Stimulated activated CD4-positive, alpha-beta T cell treated with anti-CD3 and anti-CD28 coated beads, Interleukin-2, amount 100 ng/mL, for 48 hours (primary cell): Measurements from ENCODE around the gene PSAPL1.

Source experiments
- DNase-seq, 2 donors: peaks; one replicate each; pipeline ENCODE4 v3.0.0-alpha.2; 2020

Gene PSAPL1

DNA sequence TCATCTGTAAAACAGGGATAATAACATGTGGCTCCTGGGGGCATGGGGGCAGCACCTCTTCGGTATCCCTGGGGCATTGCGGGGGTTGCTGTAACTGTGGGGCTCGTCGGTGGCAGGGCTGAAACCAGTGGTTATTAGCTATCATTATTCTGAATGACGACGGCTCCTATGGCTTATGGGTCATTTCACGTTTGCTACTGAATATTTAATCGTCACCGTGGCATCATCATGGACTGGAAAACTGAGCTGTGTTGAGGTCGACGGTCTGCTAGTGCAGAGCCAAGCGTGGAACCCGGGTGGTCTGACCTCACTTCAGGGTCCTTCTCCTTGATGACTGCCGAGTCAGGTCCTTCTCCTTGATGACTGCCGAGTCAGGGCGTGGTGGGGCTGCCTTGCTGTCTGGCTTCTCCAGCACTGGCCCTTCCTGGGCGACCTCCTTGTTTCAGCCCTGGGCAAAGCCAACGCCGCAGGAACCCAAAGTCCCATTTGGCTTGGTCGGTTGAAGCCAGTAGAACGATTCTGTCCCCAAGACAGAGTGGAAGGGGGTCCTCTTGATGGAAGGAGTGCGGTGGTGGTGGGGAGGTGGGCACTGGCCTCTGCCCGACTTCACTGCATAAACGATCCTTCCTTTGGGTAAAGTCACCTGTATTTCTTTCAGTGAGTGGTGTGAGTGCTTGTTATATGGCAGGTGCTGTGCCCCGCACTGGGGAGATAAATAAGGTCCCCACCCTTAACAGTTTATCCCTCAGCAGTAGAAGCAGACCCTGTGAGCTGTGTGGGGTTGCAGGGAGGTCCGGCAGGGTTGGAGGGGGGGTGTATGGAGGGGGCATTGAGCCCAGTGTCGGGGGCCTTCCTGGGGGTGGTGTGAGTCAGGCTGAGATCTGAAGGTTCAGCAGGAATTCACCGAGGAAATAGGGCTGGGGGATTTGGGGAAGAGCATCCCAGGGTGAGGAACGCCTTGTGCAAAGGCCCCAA lies 40.8 kb downstream of the PSAPL1 start:
- no peak for DNase-seq

GRCh38 chr4:7392438-7393421 lies 42.0 kb downstream of the PSAPL1 start:
- DNase-seq = no peak

DNA sequence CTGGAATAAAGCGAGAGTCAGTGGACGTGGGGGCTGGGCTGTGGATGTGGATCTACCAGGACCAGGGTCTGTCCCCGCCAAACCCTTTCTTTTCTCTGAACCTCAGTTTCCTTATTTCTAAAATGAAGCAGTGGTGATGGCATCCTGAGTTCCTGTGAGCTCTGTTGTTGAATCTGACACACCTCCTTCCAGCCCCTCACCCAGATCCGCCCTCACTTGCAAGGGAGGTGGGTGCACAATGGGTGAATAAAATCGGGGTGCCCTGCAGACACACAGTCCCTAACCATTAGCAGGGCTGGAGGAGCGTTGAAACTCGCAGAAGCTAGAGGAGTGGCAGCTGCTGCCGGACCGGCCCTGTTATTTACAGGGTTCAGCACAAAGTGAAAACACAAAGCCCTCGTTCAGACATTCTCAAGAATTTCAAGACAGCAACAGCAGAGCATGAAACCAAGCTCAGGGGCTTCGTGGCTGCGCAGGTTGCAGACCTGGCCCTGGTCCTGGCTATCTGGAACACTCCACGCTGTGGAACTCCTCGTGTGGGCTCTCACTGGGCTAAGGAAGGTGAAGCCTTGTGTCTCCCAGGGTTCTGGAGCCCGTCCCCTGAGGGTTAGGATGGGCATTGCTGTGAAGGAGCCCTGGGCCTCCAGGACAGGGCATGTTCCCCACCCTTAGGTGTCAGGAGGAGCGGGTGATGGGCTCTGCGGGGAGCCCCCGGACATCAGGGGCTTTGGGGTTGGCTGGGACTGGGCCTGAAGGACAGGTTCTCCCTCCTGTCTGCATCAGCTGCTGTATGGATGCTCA lies 42.9 kb downstream of the PSAPL1 start:
- DNase-seq = no peak

DNA sequence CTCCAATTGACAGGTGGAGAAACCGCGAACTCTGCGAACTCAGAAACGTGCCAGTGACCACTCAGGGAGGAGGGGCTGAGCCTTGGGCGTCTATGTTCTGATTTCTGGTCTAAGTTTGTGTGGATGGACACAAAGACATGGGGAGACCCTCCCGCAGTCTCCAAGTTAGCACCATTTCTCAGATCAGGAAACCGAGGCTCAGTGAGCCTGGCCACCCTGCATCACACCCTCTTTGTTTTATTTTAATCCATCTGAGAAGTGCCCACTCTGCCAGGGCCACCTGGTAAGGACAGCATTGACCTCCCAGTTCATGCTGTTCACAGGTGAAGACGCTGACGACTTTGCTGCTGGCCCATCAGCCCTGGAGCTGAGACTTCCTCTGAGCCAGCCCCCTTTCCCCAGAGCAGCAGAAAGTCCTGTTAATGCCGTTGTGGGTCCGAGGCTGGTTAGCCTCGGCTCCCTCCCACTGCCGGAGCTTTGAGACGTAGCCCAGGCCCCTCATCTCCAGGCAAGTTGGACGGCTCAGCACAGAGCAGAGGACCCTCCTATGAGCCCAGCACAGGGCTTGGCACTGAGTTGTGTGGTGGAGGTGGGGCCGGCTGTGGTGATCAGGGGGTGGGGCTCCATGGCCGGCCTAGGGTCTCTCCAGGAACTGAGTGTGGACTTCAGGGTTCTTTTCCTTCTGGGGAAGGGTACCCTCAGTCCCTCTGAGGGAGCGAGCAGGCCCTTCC lies 43.7 kb downstream of the PSAPL1 start:
- DNase-seq = no peak

DNA sequence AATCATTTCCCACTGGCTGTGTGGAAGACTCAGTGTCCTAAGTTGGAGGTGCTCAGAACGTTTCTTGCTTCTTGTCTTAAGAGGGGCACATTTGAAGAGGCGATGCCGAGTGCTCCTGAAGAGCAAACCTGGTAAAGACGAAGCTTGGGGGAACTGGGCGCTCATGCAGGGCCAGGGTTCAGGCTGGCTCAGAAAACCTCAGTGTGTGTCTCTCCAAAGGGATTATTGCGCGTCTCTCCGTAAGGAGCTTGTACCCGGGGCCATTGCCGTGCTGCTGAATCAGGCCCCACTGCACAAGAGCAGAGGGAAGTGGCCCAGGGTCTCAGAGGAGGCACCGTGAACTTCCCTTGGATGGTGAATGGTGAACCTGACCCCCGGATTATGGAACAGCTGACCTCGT lies 44.4 kb downstream of the PSAPL1 start:
- no peak for DNase-seq

GRCh38 chr4:7389719-7390118 lies 45.0 kb downstream of the PSAPL1 start:
- no peak for DNase-seq

DNA sequence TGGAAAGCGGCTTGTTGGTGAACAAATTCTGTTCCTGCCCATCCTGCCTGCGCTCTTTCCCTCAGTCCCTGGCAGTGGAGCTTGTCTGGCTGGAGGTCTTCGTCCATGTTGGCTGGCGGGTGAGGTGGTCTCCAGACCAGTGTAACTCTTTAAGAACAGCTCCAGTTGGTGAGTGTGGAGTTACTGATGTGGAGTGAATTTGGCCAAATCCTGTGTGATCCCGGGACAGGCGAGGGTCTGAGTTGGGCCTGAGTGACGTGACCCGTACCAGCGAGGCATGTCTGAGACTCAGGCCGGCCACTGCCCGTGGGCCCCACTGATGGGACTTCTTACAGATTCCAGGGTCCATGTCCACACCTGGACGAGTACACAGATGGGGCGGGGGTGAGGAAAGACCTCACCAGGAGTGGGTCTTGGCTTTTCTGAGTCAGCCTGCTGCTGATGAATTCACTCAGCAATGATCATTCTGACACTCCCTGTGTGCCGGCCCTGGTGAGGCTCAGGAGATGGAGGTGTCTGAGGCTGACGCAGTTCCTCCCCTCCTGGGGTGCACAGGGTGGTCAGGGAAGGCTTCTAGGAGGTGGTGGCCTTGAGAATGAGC lies 45.5 kb downstream of the PSAPL1 start:
- DNase-seq = no peak

DNA sequence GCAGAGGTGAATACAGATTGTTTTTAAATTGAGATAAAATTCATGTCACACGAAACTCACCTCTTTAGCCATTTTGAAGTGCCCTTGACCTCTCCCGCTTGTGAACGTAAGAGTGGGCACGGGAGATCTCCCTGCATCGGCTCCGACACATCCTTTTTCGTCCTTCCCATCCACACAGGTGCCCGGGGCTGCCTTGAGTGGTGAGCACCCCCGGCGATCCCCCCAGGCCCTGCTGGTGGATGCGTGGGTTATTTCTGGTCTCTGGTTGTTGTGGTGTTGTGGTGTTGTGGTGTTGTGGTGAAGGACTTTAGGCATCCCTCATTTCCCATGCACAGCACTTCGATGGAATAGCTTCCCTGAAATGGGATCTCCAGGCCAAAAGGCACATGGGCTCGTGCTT lies 46.1 kb downstream of the PSAPL1 start:
- DNase-seq = no peak

- no peak for DNase-seq
Observed at GRCh38 chr4:7387925-7388324, 46.8 kb downstream of the PSAPL1 start.

GRCh38 chr4:7384929-7385890 lies 49.5 kb downstream of the PSAPL1 start:
- no peak for DNase-seq

DNA sequence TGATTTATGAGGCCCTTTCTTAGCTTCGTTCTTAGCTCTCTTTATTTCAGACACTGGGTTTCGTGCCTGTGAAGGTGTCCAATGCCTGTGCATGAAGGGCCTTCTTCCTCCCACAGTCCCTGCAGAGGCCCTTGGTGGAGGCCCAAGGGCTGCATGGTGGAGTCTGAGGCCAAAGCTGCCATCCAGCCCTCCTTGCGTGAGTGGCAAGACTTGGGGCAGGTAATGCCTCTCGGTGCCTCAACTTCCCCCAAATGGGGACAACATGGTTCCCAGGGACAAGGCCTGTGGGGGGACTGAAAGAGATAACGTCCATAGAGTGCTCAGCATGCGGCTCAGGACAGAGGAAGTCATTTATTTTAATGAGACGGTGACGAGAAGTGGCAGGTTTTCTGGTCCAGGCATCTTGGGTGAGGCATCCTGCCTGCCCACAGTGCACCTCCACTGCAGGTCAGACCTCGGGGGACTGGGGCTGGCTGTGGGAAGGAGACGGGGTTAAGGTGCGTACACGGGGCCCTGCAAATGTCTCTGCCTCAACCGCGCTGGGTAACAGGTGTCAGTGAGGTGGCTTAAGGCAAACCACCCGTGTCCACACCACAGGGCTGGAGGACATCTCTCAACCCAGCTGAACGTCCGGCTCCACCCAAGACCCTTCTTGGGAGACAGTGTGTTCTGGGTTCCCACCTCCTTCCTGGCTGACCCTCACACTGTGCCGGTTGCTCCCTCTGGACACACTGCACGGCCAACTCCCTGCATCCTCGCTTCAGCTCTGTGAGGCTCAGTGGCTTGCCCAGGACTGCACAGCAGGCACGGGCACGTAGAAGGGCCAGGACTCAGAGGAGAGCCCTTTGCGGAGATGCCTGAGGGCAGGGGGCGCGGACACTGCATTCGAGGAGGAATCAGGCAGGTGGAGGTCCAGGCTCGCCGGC lies 50.5 kb downstream of the PSAPL1 start:
- DNase-seq = no peak

DNA sequence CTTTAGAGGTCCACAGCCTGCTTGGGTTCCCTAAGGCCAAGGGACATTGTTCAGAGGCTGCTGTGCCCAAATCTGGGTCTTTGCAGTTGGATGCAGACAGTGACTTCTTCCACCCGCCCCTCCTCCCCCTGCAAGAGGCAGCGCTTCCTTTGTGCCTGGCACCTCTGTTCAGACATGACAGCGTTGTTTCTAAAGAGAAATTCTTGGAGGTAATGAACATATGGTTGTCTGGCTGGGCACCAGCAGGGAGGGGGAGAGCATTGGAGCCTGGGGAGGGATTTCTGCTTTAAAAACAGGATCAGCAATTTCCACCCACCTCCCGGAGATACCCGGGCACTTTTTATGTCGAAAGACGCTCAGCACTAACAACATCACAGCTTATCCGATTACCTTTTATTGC lies 51.5 kb downstream of the PSAPL1 start:
- DNase-seq = no peak

DNA sequence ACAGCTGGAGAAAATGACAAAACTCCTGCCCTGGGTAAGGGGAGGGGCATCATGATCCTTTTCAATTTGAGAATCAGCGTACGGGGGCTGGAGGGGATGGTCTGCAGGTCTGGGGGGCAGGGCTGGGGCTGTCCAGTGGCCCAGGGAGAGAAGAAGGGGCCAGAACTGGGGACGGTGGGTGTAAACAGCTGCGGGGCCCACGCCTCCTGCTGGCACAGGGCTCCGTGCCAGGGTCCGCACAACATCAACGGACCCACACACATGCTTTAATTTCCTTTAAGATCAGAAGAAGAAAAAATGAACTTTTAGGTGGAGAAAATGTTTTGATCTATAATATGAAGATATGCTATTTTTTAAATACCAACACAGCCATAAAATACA lies 52.1 kb downstream of the PSAPL1 start:
- no peak for DNase-seq

GRCh38 chr4:7381890-7382633 lies 52.7 kb downstream of the PSAPL1 start:
- no peak for DNase-seq

DNA sequence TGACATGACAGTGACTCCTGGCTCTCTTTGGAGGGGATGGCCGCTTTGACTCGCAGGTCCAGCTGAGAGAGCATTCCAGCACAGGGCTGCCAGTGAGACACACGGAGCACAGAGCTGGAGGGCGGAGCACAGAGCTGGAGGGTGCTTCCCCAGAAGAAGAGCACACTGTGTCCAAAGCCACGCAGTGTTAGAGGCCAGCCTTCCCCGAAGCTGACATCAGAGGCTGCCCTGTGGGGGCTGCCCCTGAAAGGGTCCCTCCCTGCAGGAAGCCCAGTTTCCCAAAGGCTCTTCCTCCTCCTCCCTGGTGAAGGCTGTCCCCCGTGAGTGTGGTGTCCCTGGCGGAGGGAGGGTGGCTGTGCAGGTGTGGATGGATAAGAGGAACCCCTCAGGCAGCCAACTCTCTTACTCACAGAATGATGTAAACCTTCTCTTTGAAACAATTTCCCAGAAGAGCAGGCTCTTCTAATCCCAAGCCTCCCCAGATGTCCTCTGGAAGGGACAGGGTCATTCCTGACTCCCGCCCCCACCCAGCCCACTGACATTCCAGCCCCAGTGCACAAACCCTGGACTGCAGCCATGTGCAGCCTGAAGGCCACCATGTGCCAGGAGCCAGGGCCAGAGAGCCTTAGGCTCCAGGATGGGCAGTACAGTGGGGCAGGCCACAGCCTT lies 53.4 kb downstream of the PSAPL1 start:
- DNase-seq = no peak
